GM18507 (cell line): ENCODE measurements around the gene CTXN1.
"Not testable (repeated sequence)": the region's sequence is repeated elsewhere in the genome, so short reads cannot be mapped to it uniquely, and the experiment has no call there.

Experiments
- DNase-seq: peaks from one replicate; pipeline ENCODE4 v3.0.0; 2011; ENCODE audit warnings: low read depth; ENCODE audit not compliant: insufficient read length; ENCODE audit errors: extremely low spot score
- FAIRE-seq: peaks from 2 replicates; lab custom pipeline; 2011; peaks lifted over from hg19 to GRCh38; lab: Jason Lieb, UNC

Gene CTXN1

GRCh38 chr19:7927605-7928333 is 1.8 kb upstream of the CTXN1 start:
- DNase-seq (no peak), FAIRE-seq (no peak)

DNA sequence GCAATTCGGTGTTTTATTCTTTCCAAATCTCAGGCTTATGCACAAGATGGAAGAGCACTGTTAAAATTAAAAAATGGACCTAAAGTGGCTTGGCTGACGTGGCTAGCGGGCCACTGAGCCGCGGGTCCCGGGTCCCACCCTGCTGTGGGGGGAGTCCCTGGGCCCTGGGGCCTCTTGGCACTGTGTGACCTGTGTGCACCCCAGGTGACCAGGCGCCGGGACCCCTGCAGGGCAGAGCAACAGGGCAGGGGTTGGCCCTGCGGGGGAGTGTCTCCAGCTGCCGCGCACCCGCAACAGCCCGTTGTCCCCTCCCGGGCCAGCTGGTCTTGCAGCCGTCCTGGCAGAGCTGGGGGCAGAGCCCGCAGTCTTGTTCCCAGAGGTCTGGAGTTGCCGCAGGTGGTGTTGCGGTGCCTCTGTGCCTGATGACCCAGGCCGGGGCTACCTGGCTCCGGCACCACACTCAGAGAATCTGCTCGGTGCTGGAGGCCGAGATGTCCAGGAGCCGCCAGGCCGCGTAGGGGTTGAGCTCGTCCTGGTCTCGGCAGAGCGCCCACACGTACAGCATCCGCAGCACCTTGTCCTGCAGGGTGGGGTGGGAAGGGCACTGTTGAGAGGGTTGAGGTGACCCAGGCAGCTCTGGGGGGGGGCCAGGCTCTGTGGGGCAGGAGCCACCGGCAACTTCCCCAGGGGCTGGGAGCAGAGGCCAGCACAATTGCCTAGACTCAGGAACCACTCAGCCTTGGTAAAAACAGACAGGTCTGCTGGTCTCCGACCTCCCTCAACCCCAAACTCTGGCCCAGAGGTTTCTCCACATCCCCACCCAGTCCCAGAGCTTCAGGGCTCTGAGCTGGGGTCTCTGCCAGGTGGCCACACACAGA is 1.0 kb upstream of the CTXN1 start:
- FAIRE-seq: no peak
- DNase-seq: no peak

GRCh38 chr19:7925171-7925851 is 624 bp downstream of the CTXN1 start:
- DNase-seq: peak; percentile 61
- peak; percentile 85 for FAIRE-seq

GRCh38 chr19:7924651-7925170 is 1.2 kb downstream of the CTXN1 start:
- DNase-seq (no peak), FAIRE-seq (no peak)

DNA sequence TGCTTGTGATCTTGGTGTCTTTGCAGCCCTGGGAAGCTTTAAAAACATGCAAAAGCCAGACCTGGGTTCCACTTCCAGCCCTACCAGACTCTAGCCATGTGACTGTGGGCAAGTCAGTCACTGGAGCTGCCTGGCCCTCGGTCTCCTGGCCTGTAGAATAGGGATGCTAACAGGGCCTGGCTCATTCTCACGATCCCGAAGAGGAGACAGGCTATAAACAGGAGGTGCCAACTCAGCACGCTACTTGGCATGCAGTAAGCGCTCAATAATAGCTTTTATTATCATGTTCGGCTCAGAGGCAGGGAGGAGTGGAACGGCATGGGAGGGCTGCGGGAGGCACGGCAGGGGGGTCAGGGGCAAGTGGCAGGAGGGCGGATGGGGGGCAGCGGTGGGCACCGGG is 1.7 kb downstream of the CTXN1 start:
- FAIRE-seq: no peak
- no peak for DNase-seq

DNA sequence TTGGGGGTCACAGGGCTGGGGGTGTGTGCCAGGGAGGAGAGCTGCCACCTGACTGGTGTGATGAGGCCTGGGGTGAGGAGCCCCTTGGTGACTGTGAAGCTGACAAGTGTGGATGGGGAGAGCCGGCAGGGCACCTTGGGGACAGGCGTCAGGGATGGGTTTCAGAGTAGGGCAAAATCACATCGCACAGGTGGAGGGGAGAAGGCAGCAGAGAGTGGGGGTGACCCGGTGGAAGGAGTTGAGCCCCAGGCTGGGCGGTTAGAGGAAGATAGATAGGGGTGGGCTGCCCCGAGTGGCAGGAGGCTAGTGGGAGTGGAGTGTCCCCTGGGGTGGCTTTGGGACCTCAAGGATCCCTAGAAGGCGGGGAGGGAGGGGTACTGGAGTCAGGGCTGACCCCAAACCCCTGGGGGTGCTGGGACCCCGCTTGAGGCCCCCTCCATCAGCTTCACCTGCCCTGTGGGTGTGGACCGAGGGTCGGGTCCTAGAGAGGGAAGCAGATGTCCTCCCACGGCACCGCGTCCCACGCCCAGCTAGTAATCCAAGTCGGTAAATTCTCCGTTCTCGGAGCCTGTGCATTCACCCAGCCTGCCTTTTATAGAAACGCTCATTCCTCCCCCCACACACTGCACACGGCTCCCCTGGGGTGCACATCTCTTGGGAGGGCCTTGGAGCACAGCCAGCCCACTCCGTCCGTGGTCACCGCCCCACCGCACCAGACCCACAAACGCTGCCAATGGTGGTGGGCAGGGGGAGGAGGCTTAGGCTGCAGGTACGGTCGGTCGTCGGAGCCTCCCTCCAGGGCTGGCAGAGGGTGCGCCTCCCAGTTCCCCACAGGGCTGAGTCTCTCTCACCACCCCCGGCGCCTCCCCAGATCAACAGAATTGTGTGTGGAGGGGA is 2.4 kb downstream of the CTXN1 start:
- no peak for FAIRE-seq
- DNase-seq: no peak

DNA sequence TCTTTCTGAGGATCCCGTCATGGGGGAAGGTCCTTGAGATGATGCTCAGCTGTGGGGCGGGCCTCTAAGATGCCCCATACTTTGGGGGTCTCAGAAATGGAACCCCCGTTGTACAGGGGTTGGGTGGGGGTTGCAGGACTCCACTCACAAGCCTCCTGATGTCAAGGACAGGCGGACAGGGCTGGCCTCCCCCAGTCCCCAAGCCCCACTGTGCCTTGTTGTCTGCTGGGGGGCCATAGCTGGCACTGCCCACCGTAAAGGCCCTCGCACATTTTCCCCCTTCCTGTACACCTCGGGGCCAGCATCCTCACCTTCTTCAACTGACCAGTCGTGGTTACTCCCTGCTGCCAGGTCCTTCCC is 3.1 kb downstream of the CTXN1 start:
- DNase-seq (no peak), FAIRE-seq (no peak)

GRCh38 chr19:7921967-7922835 is 3.7 kb downstream of the CTXN1 start:
- no peak for DNase-seq
- FAIRE-seq: no peak

GRCh38 chr19:7921302-7921966 is 4.5 kb downstream of the CTXN1 start:
- DNase-seq (no peak), FAIRE-seq (no peak)

DNA sequence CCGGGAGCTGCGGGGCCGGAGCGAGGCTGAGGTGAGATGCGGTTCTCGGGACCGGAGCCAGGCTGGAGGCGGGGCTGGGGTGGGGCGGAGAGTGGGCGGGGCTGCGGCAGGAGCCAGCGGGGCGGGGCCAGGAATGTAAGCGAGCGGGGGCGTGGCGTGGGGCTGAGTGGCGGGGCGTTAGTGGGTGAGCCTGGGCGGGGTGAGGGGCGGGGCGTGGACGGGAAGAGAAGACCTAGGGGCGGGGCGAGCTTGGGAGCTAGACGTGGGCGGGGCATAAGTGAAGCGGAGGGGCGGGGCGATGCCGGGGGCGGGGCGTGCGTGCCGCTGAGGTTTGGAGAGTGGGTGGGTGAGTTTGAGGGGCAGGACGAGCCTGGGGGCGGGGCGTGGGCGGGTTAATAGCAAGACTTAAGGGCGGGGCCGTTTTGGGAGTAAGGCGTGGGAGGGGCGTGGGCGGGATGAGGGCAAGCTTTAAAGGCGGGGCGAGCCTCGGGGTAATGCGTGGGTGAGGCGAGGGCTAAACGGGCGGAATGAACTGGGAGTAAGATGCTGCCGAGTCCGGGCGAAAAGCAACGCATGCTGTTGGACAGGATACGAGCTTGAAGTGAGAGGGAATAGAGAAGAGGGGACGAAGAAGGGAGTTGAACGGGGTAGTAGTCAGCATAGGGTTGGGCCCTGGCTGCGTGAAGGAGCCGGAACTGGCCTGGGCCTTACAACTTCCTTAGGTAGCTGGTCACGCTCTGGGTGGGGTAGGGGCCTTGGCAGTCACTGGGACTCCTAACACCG is 5.2 kb downstream of the CTXN1 start:
- FAIRE-seq (peak; percentile 95), DNase-seq (peak; percentile 83)

DNA sequence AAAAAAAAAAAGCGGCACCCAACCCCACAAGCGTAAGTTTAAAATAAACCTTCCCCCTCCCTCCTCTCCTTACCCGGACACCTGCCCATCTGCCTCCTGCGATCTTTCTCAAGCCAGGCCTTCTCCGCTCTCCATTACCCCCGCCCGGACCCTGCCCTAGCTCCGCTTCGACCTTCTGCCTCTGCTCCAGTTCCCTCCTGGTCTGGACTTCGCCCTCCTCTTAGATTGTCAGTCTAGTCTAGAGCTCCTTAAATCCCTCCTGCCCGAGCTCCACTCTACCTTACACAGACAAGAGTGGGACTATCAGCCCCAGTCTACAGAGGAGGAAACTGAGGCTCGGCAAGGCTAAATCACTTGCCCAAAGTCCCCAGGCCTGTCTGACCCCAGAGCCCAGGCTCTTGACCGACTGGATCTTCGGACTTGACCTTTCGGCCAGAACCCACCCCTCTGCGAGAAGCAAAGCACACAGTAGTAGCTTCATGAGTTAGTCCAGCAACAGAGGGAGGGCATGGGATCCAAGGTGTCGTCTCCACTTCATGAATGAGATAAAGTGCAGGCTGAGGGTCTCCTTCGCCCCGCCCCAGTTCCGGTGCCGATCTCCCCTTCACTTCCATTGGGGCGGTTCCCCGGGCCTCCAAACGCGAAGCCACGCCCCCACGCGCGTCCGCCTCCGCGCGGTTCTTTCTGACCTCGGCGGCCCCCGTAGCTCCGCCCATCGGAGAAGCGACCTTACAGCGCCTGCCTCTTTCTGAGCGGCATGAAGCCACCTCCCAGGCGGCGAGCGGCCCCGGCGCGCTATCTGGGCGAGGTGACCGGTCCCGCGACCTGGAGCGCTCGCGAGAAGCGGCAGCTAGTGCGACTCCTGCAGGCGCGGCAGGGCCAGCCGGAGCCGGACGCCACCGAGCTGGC is 6.1 kb downstream of the CTXN1 start, which contains the start of gene SNAPC2:
SNAPC2 (plus strand) TSS at position 729 of the 909 bp plus-strand sequence; CDS start at position 758, 29 bp downstream.
- FAIRE-seq: no peak
- peak; percentile 80 for DNase-seq

DNA sequence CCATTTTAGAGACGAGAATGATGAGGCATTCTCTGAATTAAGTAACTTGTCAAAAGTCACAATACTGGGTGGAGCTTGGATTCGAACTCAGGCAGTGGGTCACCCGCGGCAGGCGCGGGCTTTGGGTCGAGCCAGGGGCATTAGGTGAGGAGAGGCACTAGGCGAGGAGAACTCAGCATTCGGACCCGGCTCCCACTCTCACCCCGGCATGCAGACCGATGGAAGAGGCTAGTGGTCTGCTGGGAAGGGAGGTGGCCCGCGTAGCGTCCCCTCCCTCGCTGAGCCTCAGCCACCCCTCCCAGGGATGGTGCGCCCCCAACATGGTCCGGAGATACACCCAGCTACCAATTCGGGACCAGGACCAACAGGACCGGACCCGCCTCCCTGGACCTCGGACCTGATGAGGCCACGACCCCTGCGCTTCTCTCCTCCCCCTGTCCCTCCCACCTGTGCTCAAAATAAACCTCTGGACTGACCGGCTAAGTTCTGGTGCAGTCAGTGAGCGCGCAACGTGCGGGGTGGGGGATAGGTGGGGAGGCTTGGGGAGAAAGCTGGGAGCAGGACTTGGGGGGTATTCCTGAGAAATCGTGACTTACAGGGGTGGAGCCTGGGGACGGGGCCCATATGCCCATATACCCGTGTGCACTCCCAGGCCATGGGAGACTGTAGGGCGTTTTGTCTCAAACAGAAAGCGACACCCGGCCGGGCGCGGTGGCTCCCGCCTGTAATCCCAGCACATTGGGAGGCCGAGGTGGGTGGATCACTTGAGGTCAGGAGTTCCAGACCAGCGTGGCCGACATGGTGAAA is 7.1 kb downstream of the CTXN1 start:
- FAIRE-seq (no peak), DNase-seq (no peak)

DNA sequence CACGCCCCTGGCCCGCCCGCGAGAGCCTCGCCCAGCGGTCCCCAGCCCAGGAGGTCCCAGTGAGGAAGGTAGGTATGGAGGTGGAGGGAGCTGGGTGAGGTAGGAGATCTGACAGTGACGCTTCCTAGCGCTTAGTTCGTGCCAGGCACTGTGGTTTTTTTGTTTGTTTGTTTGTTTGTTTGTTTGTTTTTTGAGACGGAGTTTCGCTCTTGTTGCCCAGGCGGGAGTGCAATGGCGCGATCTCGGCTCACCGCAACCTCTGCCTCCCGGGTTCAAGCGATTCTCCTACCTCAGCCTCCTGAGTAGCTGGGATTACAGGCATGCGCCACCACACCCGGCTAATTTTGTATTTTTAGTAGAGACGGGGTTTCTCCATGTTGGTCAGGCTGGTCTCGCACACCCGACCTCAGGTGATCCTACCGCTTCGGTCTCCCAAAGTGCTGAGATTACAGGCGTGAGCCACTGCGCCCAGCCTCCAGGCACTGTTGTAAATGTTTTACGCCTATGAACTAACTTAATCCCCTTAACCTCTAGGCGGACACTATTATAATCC is 7.8 kb downstream of the CTXN1 start:
- DNase-seq, FAIRE-seq: not testable (repeated sequence)

DNA sequence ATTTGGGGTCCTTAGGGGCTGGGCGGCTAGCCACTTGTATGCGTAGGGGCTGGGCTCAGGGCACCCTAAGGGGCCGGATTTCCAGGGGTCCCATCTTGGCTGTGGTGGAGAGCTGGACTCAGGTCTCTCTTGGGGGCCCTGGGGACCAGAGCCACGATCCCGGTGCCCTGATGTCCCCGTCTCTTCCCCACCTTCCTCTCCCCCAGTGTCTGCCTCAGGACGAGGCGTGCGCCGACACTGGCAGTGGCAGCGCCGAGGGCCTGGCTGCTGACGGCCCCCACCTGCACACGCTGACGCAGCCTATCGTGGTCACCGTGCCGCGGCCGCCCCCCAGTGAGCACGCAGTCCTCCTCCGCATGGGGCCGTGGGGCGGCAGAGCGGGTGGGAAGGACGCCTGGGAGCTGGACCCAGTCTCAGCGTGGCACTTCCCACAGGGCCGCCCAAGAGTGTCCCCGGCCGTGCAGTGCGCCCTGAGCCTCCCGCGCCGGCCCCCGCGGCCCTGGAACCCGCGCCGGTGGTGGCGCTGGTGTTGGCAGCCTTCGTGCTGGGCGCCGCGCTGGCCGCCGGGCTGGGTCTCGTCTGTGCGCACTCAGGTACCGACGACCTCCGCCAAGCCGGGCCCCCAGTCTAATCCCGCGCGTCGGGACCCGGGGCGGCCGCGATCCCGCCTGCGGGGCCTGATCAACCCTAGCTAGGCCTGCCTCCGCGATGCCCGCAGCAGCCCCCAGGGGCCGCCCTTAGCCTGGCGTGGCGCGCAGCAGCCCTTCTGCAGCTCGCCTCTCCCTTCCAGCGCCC is 8.5 kb downstream of the CTXN1 start:
- DNase-seq: no peak
- no peak for FAIRE-seq
